ENCODE data around the gene POR. TPM values are rescaled to one million over a fixed set of nuclear protein-coding genes. Genes with fewer than 3 reads are reported as not detected.

Gene POR
- total and polyA plus RNA-seq, 2 experiments from 2014 or later, result 106 to 220 TPM

- WGBS (ENCODE audit: low lambda C conversion rate, missing lambda C conversion rate), result 97% methylated on average over 5 of the region's 5 CpGs
Measured at GRCh38 chr7:75884476-75884875, 30.5 kb upstream of the POR start.

GRCh38 chr7:75885036-75885435 is 29.9 kb upstream of the POR start:
- Histone ChIP-seq H3K9me3 (ENCODE audit: low read depth) (no peaks in the 10 kb centered on the region), H3K9me2 (replicated peaks; ENCODE audit: insufficient read depth) (no peaks in the 10 kb centered on the region), H3K36me3 (replicated peaks; ENCODE audit: insufficient read depth, low read depth) (no peaks in the 10 kb centered on the region), H3K79me2 (peaks cover 38% of the 10 kb centered on the region), H3K4me1 (ENCODE audit: insufficient read depth) (peaks cover 6% of the 10 kb centered on the region), H2AFZ (no peak overlapping the region), H3K4me3 (no peak overlapping the region), H3K27ac (no peak overlapping the region), H4K20me1 (ENCODE audit: insufficient read depth, poor library complexity, severe bottlenecking) (no peaks in the 10 kb centered on the region), H3K4me2 (no peak overlapping the region), H3K27me3 (no peaks in the 10 kb centered on the region)
- DNase-seq (ENCODE audit: low spot score), result no peak
- 87% methylated on average over 3 of the region's 3 CpGs for WGBS (ENCODE audit: low lambda C conversion rate, missing lambda C conversion rate)
- no peak for TF ChIP-seq EZH2phosphoT487 (IDR thresholded peaks at IDR 0.05; ENCODE audit: low read depth, severe bottlenecking, unreplicated experiment)
- no peak for TF ChIP-seq CTCF (IDR thresholded peaks at IDR 0.05; ENCODE audit: poor library complexity)
- TF ChIP-seq EZH2 (IDR thresholded peaks at IDR 0.05; ENCODE audit: borderline replicate concordance), result no peak

More at GRCh38 chr7:75884476-75884875, 30.5 kb upstream of the POR start:
- Histone ChIP-seq H3K36me3 (replicated peaks; ENCODE audit: insufficient read depth, low read depth) (no peaks in the 10 kb centered on the region), H3K27ac (no peak overlapping the region), H3K79me2 (peaks cover 43% of the 10 kb centered on the region), H3K4me3 (no peak overlapping the region), H3K9me2 (replicated peaks; ENCODE audit: insufficient read depth) (no peaks in the 10 kb centered on the region), H3K9me3 (ENCODE audit: low read depth) (no peaks in the 10 kb centered on the region), H2AFZ (no peak overlapping the region), H3K27me3 (no peaks in the 10 kb centered on the region), H3K4me1 (ENCODE audit: insufficient read depth) (peaks cover 6% of the 10 kb centered on the region), H4K20me1 (ENCODE audit: insufficient read depth, poor library complexity, severe bottlenecking) (no peaks in the 10 kb centered on the region), H3K4me2 (no peak overlapping the region)
- no peak for TF ChIP-seq EZH2 (IDR thresholded peaks at IDR 0.05; ENCODE audit: borderline replicate concordance)
- no peak for TF ChIP-seq CTCF (IDR thresholded peaks at IDR 0.05; ENCODE audit: poor library complexity)
- TF ChIP-seq EZH2phosphoT487 (IDR thresholded peaks at IDR 0.05; ENCODE audit: low read depth, severe bottlenecking, unreplicated experiment), result no peak
- peak; percentile 40 for DNase-seq (ENCODE audit: low spot score)

GRCh38 chr7:75887669-75888369 is 27.1 kb upstream of the POR start:
- H2AFZ ChIP-seq, result no peak overlapping the region
- H3K9me2 ChIP-seq (replicated peaks; ENCODE audit: insufficient read depth), result no peaks in the 10 kb centered on the region
- peaks cover 10% of the 10 kb centered on the region for H3K79me2 ChIP-seq
- TF ChIP-seq CTCF (IDR thresholded peaks at IDR 0.05; ENCODE audit: poor library complexity) (no peak), EZH2 (IDR thresholded peaks at IDR 0.05; ENCODE audit: borderline replicate concordance) (no peak), EZH2phosphoT487 (IDR thresholded peaks at IDR 0.05; ENCODE audit: low read depth, severe bottlenecking, unreplicated experiment) (no peak)
- H4K20me1 ChIP-seq (ENCODE audit: insufficient read depth, poor library complexity, severe bottlenecking), result no peaks in the 10 kb centered on the region
- DNase-seq (ENCODE audit: low spot score), result no peak
- no peaks in the 10 kb centered on the region for H3K9me3 ChIP-seq (ENCODE audit: low read depth)
- H3K4me3 ChIP-seq, result no peak overlapping the region
- H3K27me3 ChIP-seq, result no peaks in the 10 kb centered on the region
- H3K4me2 ChIP-seq, result no peak overlapping the region
- WGBS (ENCODE audit: low lambda C conversion rate, missing lambda C conversion rate), result 95% methylated on average over 13 of the region's 13 CpGs
- H3K4me1 ChIP-seq (ENCODE audit: insufficient read depth), result peaks cover 4% of the 10 kb centered on the region
- H3K36me3 ChIP-seq (replicated peaks; ENCODE audit: insufficient read depth, low read depth), result no peaks in the 10 kb centered on the region
- no peak overlapping the region for H3K27ac ChIP-seq
